ENCODE measurements around the gene FHOD1.

DNA sequence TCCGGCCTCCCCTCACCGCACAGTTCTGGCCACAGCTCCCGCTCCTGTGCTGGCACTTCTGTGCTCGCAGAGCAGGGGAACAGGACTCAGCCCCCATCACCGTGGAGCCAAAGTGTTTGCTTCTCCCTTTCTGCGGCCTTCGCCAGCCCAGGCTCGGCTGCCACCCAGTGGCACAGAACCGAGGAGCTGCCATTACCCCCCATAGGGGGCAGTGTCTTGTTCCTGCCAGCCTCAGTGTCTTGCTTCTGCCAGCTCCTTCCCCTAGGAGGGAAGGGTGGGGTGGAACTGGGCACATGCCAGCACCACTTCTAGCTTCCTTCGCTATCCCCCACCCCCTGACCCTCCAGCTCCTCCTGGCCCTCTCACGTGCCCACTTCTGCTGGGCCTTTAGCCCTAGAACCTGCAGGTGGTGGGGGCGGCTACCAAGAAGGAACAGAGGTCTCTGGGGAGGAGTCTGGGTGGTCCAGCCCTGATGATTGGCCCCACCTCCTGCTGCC, 49.0 kb downstream of the FHOD1 start:
- TF ChIP-seq, protein P1, sequence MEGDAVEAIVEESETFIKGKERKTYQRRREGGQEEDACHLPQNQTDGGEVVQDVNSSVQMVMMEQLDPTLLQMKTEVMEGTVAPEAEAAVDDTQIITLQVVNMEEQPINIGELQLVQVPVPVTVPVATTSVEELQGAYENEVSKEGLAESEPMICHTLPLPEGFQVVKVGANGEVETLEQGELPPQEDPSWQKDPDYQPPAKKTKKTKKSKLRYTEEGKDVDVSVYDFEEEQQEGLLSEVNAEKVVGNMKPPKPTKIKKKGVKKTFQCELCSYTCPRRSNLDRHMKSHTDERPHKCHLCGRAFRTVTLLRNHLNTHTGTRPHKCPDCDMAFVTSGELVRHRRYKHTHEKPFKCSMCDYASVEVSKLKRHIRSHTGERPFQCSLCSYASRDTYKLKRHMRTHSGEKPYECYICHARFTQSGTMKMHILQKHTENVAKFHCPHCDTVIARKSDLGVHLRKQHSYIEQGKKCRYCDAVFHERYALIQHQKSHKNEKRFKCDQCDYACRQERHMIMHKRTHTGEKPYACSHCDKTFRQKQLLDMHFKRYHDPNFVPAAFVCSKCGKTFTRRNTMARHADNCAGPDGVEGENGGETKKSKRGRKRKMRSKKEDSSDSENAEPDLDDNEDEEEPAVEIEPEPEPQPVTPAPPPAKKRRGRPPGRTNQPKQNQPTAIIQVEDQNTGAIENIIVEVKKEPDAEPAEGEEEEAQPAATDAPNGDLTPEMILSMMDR (IDR thresholded peaks at IDR 0.05; ENCODE audit: low read length) = peak; percentile 98
- TF ChIP-seq EZH2 (IDR thresholded peaks at IDR 0.05; ENCODE audit: borderline replicate concordance, low read length) = no peak
